ENCODE measurements around the gene SLC25A13.

The SLC25A13 gene

DNA sequence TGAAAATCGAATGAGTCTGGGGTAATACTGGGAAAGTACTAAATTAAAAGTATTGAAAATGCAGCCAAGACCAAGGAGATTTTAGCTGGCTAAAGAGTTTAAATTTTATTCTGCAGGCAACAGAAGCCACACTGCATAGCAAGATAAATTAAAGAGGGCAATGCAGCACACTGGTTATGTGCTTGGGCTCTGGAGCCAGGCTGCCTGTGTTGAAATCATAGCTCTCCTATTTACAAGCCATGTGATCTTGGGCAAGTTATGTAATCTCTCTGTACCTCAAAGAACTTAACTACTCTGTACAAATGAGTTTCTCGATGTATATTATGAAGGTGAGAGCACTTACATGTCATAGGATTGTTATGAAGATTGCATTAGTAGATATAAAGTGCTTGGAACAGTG, 9.9 kb downstream of the SLC25A13 start:
- no peak overlapping the region for H3K23ac ChIP-seq (ENCODE audit: low read depth, low read length, poor library complexity)
- H3K14ac ChIP-seq (ENCODE audit: low read length): no peak overlapping the region
- no peak overlapping the region for H3K18ac ChIP-seq (ENCODE audit: low read length)
- no peak overlapping the region for H3K27ac ChIP-seq (replicated peaks; ENCODE audit: low read length)
- H3K79me1 ChIP-seq (ENCODE audit: low read depth, low read length): peaks cover 4% of the 10 kb centered on the region
- H3K4me1 ChIP-seq (ENCODE audit: control insufficient read depth in 2 of 2, insufficient read depth in 1 of 2, low read depth in 1 of 2, low read length in 2 of 2): peaks cover 2 to 7% of the 10 kb centered on the region in 2 donors
- H4K91ac ChIP-seq (ENCODE audit: low read depth, low read length, poor library complexity): no peak overlapping the region
- H2AK5ac ChIP-seq (ENCODE audit: low read depth, low read length): no peak overlapping the region
- no peaks in the 10 kb centered on the region for H3K9me3 ChIP-seq (replicated peaks in 1 of 2; ENCODE audit: control insufficient read depth in 2 of 2, insufficient read depth in 1 of 2, low read depth in 1 of 2, low read length in 2 of 2)
- H3K9ac ChIP-seq (ENCODE audit: low read depth, low read length, poor library complexity): no peak overlapping the region
- no peak overlapping the region for H2AFZ ChIP-seq (ENCODE audit: low read length)
- no peak overlapping the region for H2BK5ac ChIP-seq (ENCODE audit: low read length)
- no peak overlapping the region for H3K4me3 ChIP-seq (ENCODE audit: low read length in 2 of 2)
- H3K4ac ChIP-seq (ENCODE audit: low read length): no peak overlapping the region
- no peak overlapping the region for H2BK12ac ChIP-seq (ENCODE audit: low read length)
- no CpG with 5 or more reads among the region's 2 CpGs for WGBS, 2 donors (ENCODE audit: extremely low coverage in 2 of 2, insufficient read length in 2 of 2, insufficient replicate concordance in 1 of 2)
- H2BK15ac ChIP-seq (ENCODE audit: low read length): no peak overlapping the region
- no peak overlapping the region for H3K4me2 ChIP-seq (ENCODE audit: insufficient read depth, low read length, poor library complexity, severe bottlenecking)
- H3K27me3 ChIP-seq (ENCODE audit: control insufficient read depth in 3 of 3, insufficient read depth in 3 of 3, low read depth in 1 of 3, low read length in 3 of 3): no peaks in the 10 kb centered on the region
- H2BK120ac ChIP-seq (ENCODE audit: low read depth, low read length): no peak overlapping the region
- H4K8ac ChIP-seq (ENCODE audit: low read depth, low read length): no peak overlapping the region
- no peak for DNase-seq (ENCODE audit: low spot score)
- H3K36me3 ChIP-seq (replicated peaks in 1 of 2; ENCODE audit: control insufficient read depth in 2 of 2, insufficient read depth in 2 of 2, low read length in 2 of 2): peaks cover 0 to 27% of the 10 kb centered on the region in 2 donors

DNA sequence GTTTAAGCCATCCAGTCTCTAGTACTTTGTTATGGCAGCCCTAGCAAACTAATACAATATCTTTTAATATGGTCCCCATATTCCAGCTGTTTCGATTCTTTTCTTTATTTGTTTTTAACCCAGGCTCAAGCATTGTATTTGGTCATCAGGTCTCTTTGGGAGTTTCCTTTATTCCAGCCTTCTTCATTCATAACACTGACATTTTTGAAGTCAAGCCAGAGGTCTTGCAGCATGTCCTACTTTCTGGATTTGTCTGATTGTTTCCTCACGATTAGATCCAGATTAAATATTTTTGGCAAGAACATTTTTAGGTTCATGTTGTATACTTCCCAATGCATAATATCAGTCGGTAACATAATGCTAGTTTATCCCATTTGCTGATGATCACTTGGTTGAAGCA, 11.8 kb downstream of the SLC25A13 start:
- H3K4me1 ChIP-seq (ENCODE audit: control insufficient read depth in 2 of 2, insufficient read depth in 1 of 2, low read depth in 1 of 2, low read length in 2 of 2): peaks cover 2 to 7% of the 10 kb centered on the region in 2 donors
- peaks cover 2 to 27% of the 10 kb centered on the region in 2 donors for H3K36me3 ChIP-seq (replicated peaks in 1 of 2; ENCODE audit: control insufficient read depth in 2 of 2, insufficient read depth in 2 of 2, low read length in 2 of 2)
- no peak overlapping the region for H4K91ac ChIP-seq (ENCODE audit: low read depth, low read length, poor library complexity)
- H3K9ac ChIP-seq (ENCODE audit: low read depth, low read length, poor library complexity): no peak overlapping the region
- H3K14ac ChIP-seq (ENCODE audit: low read length): no peak overlapping the region
- no peak overlapping the region for H2AK5ac ChIP-seq (ENCODE audit: low read depth, low read length)
- no peak overlapping the region for H2BK12ac ChIP-seq (ENCODE audit: low read length)
- H3K4me3 ChIP-seq (ENCODE audit: low read length in 2 of 2): no peak overlapping the region
- H3K4ac ChIP-seq (ENCODE audit: low read length): no peak overlapping the region
- H2BK120ac ChIP-seq (ENCODE audit: low read depth, low read length): no peak overlapping the region
- peaks cover 2% of the 10 kb centered on the region for H3K79me1 ChIP-seq (ENCODE audit: low read depth, low read length)
- H2BK15ac ChIP-seq (ENCODE audit: low read length): no peak overlapping the region
- DNase-seq (ENCODE audit: low spot score): no peak
- H3K27ac ChIP-seq (replicated peaks; ENCODE audit: low read length): no peak overlapping the region
- no peak overlapping the region for H4K8ac ChIP-seq (ENCODE audit: low read depth, low read length)
- H3K18ac ChIP-seq (ENCODE audit: low read length): no peak overlapping the region
- no CpG with 5 or more reads among the region's 3 CpGs for WGBS, 2 donors (ENCODE audit: extremely low coverage in 2 of 2, insufficient read length in 2 of 2, insufficient replicate concordance in 1 of 2)
- no peak overlapping the region for H3K4me2 ChIP-seq (ENCODE audit: insufficient read depth, low read length, poor library complexity, severe bottlenecking)
- H2BK5ac ChIP-seq (ENCODE audit: low read length): no peak overlapping the region
- H3K23ac ChIP-seq (ENCODE audit: low read depth, low read length, poor library complexity): no peak overlapping the region
- H3K27me3 ChIP-seq (ENCODE audit: control insufficient read depth in 3 of 3, insufficient read depth in 3 of 3, low read depth in 1 of 3, low read length in 3 of 3): no peaks in the 10 kb centered on the region
- no peaks in the 10 kb centered on the region for H3K9me3 ChIP-seq (replicated peaks in 1 of 2; ENCODE audit: control insufficient read depth in 2 of 2, insufficient read depth in 1 of 2, low read depth in 1 of 2, low read length in 2 of 2)
- no peak overlapping the region for H2AFZ ChIP-seq (ENCODE audit: low read length)

DNA sequence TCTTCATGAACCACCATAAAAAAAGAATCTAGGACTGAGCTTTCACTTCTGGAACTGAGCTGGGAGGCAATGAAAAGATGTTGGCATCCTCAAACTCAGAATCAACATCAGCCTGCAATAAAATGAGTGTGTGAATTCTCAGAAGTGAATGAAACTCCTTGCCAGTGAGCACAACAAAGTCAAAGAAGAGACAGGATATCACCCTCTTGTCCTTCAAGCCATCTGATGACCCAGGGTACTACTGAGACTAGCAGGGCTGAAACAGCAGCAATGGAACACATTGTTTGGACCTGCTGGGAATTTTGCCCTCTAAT, 13.0 kb downstream of the SLC25A13 start:
- Histone ChIP-seq H3K23ac (ENCODE audit: low read depth, low read length, poor library complexity) (no peak overlapping the region), H4K8ac (ENCODE audit: low read depth, low read length) (no peak overlapping the region), H2BK12ac (ENCODE audit: low read length) (no peak overlapping the region), H3K27me3 (ENCODE audit: control insufficient read depth in 3 of 3, insufficient read depth in 3 of 3, low read depth in 1 of 3, low read length in 3 of 3) (no peaks in the 10 kb centered on the region), H2BK15ac (ENCODE audit: low read length) (no peak overlapping the region), H2AK5ac (ENCODE audit: low read depth, low read length) (no peak overlapping the region), H3K27ac (replicated peaks; ENCODE audit: low read length) (no peak overlapping the region), H2AFZ (ENCODE audit: low read length) (no peak overlapping the region), H3K18ac (ENCODE audit: low read length) (no peak overlapping the region), H3K4me2 (ENCODE audit: insufficient read depth, low read length, poor library complexity, severe bottlenecking) (no peak overlapping the region), H3K14ac (ENCODE audit: low read length) (no peak overlapping the region), H3K4me1 (ENCODE audit: control insufficient read depth in 2 of 2, insufficient read depth in 1 of 2, low read depth in 1 of 2, low read length in 2 of 2) (no peaks in the 10 kb centered on the region), H2BK120ac (ENCODE audit: low read depth, low read length) (no peak overlapping the region), H3K4me3 (ENCODE audit: low read length in 2 of 2) (no peak overlapping the region), H2BK5ac (ENCODE audit: low read length) (no peak overlapping the region), H4K91ac (ENCODE audit: low read depth, low read length, poor library complexity) (no peak overlapping the region), H3K79me1 (ENCODE audit: low read depth, low read length) (peaks cover 2% of the 10 kb centered on the region), H3K9ac (ENCODE audit: low read depth, low read length, poor library complexity) (no peak overlapping the region), H3K4ac (ENCODE audit: low read length) (no peak overlapping the region), H3K9me3 (replicated peaks in 1 of 2; ENCODE audit: control insufficient read depth in 2 of 2, insufficient read depth in 1 of 2, low read depth in 1 of 2, low read length in 2 of 2) (peaks cover 0 to 1% of the 10 kb centered on the region in 2 donors), H3K36me3 (replicated peaks in 1 of 2; ENCODE audit: control insufficient read depth in 2 of 2, insufficient read depth in 2 of 2, low read length in 2 of 2) (peaks cover 2 to 27% of the 10 kb centered on the region in 2 donors)
- no peak for DNase-seq (ENCODE audit: low spot score)

DNA sequence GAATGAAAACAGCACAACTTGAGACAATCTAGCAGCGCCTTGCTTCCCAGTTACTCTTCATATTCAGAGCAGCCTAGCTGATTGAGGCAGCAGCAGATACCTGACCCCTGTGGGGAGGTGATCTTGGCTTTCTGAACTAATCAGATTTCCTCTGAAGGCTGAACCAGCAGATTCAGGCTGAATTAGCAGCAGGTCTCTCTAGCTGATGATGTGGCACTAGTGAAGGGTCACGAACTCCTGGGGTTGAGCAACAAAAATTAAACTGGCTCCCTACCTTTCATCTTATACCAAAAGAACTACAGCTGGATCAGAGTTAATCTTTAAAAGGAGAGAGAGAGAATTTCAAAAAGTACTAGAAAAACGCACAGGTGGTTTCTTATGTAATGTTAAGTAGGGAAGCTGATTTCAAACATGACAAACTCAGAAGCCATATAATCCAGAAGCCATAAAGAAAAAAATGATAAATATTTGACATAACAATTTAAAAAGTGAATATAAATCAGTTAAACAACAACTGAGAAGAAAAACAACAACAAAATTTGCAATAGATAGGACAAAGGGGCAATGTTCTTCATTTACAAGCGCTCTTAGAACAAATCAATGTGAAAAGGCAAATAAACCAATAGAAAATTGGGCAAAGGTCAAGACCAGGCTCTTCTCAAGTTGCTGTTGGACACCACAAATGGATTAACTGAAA, 13.5 kb downstream of the SLC25A13 start:
- Histone ChIP-seq H3K79me1 (ENCODE audit: low read depth, low read length) (peaks cover 2% of the 10 kb centered on the region), H4K8ac (ENCODE audit: low read depth, low read length) (no peak overlapping the region)
- no CpG with 5 or more reads among the region's 4 CpGs for WGBS, 2 donors (ENCODE audit: extremely low coverage in 2 of 2, insufficient read length in 2 of 2, insufficient replicate concordance in 1 of 2)

More for the DNA sequence above, 13.5 kb downstream of the SLC25A13 start:
- H3K4me2 ChIP-seq (ENCODE audit: insufficient read depth, low read length, poor library complexity, severe bottlenecking): no peak overlapping the region
- H3K9me3 ChIP-seq (replicated peaks in 1 of 2; ENCODE audit: control insufficient read depth in 2 of 2, insufficient read depth in 1 of 2, low read depth in 1 of 2, low read length in 2 of 2): peaks cover 2 to 6% of the 10 kb centered on the region in 2 donors
- no peak overlapping the region for H2BK120ac ChIP-seq (ENCODE audit: low read depth, low read length)
- no peak overlapping the region for H3K4ac ChIP-seq (ENCODE audit: low read length)
- DNase-seq (ENCODE audit: low spot score): no peak
- no peak overlapping the region for H2AK5ac ChIP-seq (ENCODE audit: low read depth, low read length)
- H3K14ac ChIP-seq (ENCODE audit: low read length): no peak overlapping the region
- no peak overlapping the region for H2BK12ac ChIP-seq (ENCODE audit: low read length)
- H3K27me3 ChIP-seq (ENCODE audit: control insufficient read depth in 3 of 3, insufficient read depth in 3 of 3, low read depth in 1 of 3, low read length in 3 of 3): no peaks in the 10 kb centered on the region
- H2BK15ac ChIP-seq (ENCODE audit: low read length): no peak overlapping the region
- no peak overlapping the region for H4K91ac ChIP-seq (ENCODE audit: low read depth, low read length, poor library complexity)
- H2AFZ ChIP-seq (ENCODE audit: low read length): no peak overlapping the region
- no peak overlapping the region for H3K4me3 ChIP-seq (ENCODE audit: low read length in 2 of 2)
- H3K18ac ChIP-seq (ENCODE audit: low read length): no peak overlapping the region
- no peak overlapping the region for H3K9ac ChIP-seq (ENCODE audit: low read depth, low read length, poor library complexity)
- H2BK5ac ChIP-seq (ENCODE audit: low read length): no peak overlapping the region
- no peaks in the 10 kb centered on the region for H3K4me1 ChIP-seq (ENCODE audit: control insufficient read depth in 2 of 2, insufficient read depth in 1 of 2, low read depth in 1 of 2, low read length in 2 of 2)
- H3K23ac ChIP-seq (ENCODE audit: low read depth, low read length, poor library complexity): no peak overlapping the region
- H3K27ac ChIP-seq (replicated peaks; ENCODE audit: low read length): no peak overlapping the region
- H3K36me3 ChIP-seq (replicated peaks in 1 of 2; ENCODE audit: control insufficient read depth in 2 of 2, insufficient read depth in 2 of 2, low read length in 2 of 2): peaks cover 2 to 26% of the 10 kb centered on the region in 2 donors
